ENCODE measurements around the gene IKBIP.
"Not testable (repeated sequence)": the region's sequence is repeated elsewhere in the genome, so short reads cannot be mapped to it uniquely, and the experiment has no call there.

The IKBIP gene, protein sequence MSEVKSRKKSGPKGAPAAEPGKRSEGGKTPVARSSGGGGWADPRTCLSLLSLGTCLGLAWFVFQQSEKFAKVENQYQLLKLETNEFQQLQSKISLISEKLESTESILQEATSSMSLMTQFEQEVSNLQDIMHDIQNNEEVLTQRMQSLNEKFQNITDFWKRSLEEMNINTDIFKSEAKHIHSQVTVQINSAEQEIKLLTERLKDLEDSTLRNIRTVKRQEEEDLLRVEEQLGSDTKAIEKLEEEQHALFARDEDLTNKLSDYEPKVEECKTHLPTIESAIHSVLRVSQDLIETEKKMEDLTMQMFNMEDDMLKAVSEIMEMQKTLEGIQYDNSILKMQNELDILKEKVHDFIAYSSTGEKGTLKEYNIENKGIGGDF

DNA sequence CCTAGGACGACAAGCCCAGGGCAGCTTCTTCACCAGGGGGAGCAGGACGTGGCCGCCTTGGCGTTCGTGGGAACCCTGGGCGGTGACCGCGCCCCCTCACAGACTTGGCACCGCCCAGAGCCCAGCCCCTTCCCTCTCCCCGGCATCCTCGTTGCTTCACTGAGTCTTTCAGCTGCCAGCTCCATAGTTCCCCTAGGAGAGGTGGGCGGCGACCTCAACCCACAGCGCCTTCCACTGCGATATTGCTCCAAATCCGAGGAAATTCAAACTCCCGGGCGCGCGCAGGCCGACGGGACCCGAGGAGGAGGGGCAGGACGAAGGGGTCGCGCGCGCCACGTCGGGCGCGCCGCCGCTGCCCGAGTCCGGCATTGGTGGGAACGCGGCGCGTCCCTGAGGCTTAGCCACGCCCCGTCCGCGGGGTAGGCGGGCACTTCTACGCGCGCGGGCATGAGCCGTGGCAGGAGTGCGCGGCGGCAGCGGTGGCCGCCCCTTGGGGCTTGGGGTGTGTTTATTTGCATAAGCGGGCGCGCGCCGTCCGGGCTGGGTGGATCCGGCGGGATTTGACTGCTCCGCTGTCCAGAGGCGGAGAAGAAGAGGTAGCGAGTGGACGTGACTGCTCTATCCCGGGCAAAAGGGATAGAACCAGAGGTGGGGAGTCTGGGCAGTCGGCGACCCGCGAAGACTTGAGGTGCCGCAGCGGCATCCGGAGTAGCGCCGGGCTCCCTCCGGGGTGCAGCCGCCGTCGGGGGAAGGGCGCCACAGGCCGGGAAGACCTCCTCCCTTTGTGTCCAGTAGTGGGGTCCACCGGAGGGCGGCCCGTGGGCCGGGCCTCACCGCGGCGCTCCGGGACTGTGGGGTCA is at the start of gene IKBIP, which contains the start of gene APAF1:
Gene IKBIP, minus strand, starts transcription at position 77 of the 860 bp plus-strand sequence. CDS start 87 bp downstream, outside the sequence.
Gene APAF1, plus strand, starts transcription at position 579 of the 860 bp plus-strand sequence. CDS start 3,070 bp downstream, outside the sequence.
- peak; percentile 41 to 97 (median 92) for DNase-seq

DNA sequence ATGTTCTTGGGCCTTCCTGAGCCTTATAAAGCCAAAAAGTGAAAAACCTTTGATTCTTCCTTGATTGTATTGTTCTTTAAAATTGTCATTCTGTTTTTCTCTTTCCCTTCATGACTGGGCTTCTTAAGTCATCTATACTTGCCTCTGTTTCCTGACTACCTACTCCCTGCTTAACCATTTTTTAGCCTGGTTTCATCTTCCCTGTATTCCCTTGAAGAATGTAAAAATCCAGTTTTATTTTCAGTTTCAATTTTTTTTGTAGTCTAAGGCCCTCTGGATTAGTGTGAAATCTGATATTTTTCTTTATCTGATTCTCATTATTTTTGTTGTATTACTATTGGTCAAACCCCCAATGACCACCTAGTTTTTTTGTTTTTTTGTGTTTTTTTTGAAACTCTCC is 46.8 kb upstream of the IKBIP start:
- DNase-seq: no peak

DNA sequence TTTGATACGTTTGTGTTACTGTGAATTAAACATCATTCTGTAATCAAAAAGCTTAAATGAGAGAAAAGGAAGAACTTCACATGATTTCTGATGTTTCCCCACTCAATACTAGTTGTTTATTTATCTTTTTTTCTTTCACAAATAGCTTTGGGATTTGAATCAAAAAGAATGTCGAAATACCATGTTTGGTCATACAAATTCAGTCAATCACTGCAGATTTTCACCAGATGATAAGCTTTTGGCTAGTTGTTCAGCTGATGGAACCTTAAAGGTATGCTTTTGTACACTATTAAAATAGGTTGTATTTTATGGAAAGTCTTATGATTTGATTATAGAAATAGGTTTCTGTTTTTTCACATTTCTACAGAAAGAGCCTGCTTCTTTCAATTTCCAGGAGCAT is 42.0 kb upstream of the IKBIP start:
- no peak for DNase-seq

DNA sequence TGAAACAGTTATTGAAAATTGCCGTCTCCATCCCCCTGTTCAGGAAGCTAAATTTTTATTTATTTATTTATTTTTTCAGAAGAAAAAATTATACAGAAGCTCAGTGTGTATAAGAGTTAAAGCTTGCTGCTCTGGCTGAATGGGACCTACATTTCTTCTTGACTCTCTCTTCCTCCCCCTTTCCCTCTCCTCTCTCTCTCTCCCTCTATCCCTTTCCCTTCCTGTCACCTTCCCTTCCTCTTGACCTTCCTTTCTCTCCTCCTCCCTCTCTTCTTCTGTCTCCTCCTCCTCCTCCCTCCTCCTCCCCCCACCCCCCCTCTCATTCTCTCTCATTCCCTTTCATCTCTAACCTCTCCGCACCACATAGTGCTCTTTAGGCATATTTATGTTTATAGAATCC is 39.6 kb upstream of the IKBIP start:
- no peak for DNase-seq

DNA sequence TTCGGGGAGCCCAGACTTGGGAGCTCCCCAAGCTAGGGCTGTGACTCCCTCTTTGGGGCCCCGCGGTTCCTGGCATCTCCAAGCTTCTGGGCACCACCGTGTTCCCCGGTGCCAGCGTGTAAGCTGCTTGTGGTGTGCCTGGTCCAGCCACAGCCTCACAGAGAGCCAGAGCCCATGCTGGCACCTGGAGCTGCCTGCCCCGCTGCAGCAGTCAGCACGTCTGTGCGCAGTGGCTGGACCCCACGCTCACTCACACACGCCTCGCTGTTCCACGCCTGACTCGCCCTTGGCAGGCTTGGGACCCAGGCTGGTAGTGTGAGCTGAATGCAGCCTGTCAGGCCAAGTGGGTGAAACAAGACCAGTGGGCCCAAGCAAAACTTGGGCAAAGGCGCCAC is 35.0 kb upstream of the IKBIP start:
- no peak for DNase-seq

DNA sequence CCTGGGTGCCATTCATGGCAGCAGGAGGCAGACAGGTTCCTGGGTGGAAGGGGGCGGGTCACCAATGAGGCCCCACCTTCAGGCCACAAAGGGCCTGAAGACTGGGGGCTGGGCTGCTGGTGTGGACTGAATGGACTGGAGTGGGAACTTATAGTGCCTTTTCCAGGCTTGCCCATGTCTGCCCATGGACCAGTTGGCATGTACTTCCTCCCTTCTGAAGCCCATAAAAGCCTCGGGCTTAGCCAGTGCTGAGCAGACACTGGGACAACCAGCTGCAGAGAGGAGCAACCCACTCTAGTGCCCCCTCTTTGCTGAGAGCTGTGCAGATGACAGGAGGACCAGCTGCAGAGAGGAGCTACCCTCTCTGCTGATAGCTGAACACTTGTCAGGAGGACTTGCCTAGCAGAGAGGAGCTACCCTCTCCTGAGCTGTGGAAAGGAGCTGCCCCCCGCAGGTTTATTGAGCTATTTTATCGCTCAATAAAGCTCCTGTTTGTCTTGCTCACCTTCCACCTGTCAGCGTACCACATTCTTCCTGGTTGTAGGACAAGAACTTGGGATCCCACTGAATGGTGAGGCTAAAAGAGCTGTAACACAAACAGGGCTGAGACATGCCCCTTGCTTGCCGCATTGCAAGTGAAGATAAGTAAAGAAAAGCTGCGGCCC is 34.5 kb upstream of the IKBIP start:
- DNase-seq: no peak

DNA sequence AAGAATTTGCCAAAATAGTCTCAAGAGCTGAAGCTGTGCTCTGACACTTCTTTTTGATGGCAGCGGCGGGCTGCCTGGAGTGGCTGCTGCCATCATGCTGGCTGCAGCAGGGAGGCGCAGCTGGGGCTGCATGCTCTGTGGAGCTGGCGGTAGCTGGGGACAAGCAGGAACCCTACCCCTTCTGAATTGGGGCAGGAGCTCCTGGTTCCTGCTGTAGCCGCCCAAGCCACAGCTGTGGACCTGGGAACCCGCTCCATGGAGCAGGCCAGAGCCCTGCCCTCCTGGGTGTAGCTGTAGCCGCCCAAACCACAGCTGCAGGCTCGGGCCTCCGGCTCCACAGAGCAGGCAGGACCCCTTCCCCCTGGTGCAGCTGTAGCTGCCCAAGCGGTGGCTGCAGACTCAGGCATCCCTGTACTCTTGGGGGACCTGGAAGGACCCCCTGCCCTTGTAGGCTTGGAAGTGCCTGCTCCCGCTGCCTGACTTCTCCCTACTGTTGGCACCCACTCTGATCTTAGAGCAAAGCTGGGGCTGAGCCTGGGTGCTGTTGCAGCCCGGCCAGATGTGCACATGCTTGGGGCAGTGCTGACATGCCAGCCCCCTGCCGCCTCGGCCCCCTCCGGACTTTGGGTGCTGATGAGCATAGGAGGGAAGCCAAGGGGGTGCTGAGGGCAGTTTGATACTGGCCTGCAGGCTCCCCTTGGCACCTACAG is 33.8 kb upstream of the IKBIP start:
- no peak for DNase-seq

DNA sequence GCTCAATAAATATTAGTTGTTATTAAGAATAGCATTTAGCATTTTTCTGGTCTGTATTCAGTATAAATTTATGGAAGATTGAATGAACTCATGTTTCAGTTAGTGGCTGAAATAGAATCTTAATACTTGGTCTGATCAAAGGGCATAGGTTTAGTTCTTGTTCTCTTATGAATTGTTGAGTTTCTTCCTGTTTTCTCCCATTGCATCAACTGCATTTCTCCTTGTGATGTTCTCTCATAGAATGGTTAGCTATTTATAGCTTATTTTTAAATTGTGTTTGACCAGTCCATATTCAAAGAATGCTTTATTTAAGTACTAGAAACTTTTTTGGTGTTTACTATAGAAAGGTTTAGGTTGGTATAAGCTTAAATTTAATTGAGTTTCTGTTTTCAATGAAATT is 30.3 kb upstream of the IKBIP start:
- DNase-seq: no peak

DNA sequence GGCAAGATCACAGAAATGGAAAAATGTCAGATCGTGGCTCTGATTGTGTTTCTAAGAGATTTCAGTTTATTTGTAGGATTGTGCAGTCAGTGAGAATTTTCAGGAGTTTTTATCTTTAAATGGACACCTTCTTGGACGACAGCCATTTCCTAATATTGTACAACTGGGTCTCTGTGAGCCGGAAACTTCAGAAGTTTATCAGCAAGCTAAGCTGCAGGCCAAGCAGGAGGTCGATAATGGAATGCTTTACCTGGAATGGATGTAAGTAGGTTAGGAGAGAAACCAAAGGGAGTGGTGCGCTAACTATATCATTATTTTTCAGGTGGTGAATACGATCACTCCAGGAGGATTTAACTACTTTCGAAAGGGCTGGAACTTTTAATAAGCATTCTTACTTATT is 26.9 kb upstream of the IKBIP start:
- no peak for DNase-seq

DNA sequence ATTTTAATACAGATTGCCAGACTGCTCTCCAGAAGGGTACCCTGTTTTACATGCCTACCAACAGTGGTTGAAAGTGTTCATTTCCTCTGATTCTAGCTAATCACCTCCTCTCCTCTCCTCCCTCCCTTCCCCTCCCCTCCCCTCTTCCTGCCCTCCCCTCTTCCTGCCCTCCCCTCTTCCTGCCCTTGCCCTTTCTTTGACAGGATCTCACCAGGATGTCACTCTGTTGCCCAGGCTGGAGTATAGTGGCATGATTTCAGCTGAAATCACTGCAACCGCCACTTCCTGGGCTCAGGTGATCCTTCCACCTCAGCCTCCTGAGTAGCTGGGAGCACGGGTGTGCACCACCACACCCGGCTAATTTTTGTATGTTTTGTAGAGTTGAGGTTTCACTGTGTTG is 25.2 kb upstream of the IKBIP start:
- no peak for DNase-seq

DNA sequence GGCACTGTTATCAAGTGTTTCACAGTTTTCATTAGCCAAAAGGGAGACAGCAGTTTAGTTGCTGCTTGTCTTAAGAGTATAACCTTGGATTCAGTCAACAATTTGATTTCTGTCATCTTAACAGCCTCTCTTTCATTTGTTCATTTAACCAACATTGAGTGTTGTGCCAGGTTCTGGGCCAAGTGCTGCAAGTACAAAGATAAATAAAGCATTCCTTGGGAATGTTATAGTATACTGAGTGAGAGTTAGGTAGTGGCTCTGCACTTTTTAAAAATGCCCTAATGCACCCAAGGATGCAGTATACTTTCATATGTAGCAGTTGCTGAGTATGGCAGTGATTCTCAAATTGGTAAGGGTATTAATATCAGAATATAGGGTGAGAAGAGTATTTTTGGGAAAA is 15.9 kb upstream of the IKBIP start:
- no peak for DNase-seq

DNA sequence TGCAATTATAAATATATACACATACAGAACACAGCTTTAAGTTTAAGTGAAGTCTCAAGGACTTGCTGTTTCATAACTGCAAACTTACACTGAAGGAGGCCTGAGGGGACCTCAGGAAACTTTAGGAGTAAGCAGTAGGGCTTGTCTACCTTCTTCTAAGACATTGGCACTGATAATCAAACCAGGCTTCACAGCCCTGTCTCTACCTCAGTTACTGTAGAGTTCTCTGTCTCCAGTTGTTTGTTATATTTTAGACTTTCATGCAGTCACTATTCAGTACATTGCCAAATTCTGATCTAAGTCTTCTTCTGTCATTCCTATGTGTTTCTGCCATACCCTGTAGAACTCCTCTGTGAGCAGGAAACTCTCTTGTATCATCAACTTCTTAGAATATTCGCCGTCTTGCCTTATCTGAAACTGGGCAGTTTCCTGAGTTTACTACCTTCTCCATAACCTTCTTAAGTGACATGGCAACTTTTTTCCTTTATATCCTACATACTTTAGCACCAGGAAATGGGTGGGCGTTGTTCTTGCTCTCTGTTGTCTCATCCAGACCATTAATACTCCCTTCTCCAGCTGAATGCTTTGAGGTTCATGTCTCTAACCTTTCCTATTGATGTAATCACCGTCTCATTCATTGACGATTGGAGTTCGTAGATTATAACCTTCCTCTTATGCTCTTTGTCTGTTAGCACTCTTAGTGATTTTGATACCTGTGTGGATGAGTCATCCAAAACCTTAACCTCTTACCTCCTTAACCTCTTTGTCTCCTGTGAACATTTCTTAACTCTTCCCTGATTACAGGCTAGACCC is 11.9 kb upstream of the IKBIP start:
- DNase-seq: no peak

DNA sequence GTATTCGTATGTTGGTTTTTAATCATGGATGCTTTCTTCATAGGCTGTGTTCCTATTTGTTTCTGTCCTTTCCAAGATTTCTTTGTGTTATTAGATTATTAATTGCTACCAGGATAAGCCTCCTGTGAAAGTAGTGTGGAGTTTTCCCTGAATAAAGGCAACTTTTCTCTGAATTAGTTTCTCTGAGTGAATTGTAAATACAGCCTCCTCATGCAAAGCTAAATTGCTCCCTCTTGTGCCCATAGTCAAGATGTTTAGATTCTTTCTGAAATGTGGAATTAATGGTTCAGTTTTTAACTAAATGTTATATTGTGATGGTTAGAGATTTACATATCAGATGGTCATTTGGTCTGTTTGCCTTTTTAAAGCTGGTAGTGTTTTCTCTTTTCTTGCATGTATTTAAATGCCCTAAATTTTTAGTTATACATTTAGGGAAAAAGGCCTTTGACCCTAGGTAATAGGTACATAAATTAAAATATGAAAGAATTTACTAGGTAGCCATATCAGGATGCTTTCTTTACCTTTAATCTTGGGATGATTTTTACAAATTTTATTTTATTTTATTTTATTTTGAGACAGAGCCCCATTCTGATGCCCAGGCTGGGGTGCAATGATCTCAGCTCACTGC is 9.4 kb upstream of the IKBIP start:
- DNase-seq: peak in 2 of 58 donors; percentile 2 to 41

DNA sequence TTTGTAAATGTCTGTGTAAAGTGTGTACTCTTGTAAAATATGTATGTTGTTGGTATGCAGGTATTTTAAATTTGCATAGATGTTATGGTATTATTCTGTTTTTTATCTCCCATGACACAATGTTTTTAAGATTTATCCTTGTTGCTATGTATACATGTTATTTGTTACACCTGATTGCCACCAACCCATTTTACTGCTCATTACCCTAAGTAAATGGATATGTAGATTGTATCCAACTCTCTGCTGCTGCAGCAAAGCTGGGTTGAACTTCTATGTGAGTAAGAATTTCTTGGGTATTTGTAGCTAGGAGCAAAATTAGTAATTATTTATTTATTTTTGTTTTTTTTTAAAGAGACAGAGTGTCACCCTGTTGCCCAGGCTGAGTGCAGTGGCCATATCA is 6.7 kb upstream of the IKBIP start:
- DNase-seq: no peak

DNA sequence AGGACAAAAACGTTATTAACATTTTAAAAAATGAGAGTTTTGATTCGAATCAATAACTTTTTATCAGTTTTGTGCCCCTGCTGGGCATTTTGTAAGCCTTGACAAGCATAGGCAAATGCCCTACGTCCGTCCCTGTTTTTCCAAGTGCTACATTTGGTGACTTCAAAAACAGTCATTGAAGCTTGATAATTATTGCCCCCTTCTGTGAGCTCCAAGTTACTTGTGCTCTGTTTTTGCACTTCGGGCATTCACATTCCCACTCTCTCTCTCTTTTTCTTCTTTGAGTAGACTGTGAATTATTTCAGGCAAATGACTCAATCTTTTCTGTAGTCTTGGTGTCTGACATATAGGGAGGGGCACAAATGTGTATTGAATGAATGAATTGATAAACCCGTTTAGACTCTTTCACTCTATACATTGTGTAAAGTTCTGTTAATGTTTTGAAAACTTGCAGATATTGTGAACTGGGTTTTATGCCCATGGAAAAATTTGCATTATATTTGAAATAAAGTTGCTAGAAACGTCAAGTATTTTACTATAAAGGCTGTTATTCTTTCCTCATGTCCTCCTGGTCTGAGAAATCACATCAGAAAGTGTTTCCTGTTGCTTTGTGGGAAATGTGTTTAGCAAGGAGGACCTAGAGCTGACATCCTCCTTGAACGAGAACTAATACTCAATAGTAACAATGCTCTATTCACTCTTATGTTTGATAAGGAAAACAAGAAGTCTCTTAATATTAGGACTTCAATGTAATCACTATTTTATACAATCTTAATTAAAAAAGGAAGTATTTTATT is 1.9 kb upstream of the IKBIP start:
- DNase-seq: no peak

DNA sequence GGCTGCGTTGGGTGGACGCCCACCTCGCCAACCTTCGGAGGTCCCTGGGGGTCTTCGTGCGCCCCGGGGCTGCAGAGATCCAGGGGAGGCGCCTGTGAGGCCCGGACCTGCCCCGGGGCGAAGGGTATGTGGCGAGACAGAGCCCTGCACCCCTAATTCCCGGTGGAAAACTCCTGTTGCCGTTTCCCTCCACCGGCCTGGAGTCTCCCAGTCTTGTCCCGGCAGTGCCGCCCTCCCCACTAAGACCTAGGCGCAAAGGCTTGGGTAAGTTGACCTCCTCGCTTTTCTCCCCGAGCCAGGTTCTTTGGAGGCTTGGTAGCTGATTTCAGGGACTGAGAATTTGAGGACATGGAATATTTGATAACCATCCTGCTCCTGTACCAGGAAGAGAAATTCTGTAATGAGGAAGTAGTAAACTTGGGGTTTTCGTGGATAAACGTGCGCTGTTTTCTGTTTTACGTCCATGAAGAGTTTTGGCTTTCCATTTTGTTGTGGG is 1.0 kb upstream of the IKBIP start:
- DNase-seq: peak in 32 of 58 donors; percentile 8 to 65 (median 32)

DNA sequence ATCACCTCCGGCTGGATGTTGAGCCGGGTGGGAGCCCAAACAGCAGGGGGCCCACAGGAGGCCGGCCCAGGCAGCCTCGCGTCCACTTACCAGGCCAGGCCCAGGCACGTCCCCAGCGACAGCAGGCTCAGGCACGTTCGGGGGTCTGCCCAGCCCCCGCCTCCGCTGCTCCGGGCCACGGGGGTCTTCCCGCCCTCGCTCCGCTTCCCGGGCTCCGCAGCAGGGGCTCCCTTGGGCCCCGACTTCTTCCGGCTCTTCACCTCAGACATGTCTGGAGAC is 216 bp downstream of the IKBIP start:
- DNase-seq: peak in 9 of 58 donors; percentile 25 to 60 (median 32)

DNA sequence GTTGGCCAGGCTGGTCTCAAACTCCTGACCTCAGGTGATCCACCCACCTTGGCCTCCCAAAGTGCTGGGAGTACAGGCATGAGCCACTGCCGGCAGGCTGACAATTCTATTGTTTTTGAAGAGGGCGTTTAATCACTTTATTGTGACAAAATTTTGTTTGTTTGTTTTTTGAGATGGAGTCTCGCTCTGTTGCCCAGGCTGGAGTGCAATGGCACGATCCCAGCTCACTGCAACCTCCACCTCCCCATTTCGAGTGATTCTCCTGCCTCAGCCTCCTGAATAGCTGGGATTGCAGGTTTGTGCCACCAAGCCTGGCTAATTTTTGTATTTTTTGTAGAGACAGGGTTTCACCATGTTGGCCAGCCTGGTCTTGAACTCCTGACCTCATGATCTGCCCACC is 1.8 kb downstream of the IKBIP start:
- DNase-seq: not testable (repeated sequence)

DNA sequence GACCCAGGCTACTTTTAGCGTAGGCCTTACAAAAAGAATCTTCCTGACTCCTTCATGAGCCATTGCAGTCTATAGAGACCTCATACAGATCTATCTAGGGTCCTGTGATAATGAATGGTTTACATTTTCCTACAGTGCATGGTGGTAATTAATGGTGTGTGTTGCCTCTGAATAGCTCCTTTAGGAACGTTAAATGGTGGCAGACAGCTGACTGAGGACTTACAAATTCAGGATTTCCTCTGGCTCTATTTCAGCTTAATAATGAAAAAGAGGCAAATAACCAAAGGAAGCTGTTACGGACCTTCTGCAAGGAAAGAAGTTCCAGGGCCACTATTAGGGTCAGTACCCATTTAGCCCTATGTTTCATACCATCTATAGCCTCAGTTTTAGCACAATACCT is 5.1 kb downstream of the IKBIP start:
- no peak for DNase-seq
